Measurements from ENCODE around the gene TRAF2.
"Not testable (repeated sequence)": the region's sequence is repeated elsewhere in the genome, so short reads cannot be mapped to it uniquely, and the experiment has no call there.

The TRAF2 gene

DNA sequence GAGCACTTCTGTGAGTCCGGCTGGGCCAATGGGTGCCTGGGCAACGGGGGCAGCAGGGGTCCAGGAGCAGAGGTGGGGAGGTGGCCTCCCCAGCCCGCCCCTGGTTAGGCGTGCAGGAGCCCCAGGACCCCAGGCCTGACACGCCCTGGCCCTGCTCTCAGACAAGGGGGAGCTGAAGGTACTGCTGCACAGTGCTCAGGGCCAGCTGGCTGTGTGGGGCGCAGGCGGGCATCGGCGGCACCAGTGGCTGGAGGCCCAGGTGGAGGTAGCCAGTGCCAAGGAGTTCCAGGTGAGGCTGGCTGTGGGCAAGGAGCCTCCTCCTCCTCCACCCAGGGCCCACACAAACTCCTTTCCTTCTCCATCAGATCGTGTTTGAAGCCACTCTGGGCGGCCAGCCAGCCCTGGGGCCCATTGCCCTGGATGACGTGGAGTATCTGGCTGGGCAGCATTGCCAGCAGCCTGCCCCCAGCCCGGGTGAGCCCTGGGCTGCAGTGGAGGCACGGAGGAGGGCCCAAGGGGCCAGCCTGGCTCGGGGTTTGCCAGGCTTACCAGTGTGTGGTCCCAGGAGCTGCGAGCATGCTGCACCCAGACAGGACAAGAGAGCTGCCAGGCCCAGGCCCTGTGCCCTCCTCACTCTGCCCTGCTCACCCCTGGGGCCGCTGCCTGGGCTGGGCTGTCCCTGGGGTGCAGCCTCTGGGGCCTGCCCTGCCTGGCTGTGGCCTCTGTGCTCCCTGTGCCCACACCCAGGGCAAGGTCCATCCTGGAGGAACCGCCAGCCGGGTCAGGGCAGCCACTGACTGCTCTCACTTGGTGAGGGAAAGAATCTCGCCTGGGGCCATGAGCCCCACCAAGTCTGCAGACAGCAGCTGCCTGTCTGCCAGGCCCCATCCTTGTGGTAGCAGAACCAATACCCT, 27.2 kb upstream of the TRAF2 start:
- no peak for DNase-seq

DNA sequence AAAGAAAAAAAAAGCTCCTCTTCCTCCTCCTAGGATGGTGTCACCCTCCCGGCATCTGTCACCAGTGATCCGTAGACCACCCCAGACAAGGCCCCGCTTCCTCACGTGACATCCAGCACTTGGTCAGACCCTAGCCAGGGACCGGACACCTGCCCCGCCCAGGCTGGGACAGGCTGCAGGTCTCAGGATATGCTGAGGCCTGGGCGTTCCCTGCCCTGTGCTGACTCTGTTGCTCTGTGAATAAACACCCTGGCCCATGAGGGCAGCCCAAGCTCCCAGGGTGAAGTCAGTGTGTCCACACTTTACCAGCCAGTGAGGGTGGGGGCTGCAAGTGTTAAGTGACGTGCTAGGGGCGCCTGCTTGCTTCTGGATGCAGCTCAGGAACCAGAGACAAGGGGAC, 25.8 kb upstream of the TRAF2 start:
- no peak for DNase-seq

DNA sequence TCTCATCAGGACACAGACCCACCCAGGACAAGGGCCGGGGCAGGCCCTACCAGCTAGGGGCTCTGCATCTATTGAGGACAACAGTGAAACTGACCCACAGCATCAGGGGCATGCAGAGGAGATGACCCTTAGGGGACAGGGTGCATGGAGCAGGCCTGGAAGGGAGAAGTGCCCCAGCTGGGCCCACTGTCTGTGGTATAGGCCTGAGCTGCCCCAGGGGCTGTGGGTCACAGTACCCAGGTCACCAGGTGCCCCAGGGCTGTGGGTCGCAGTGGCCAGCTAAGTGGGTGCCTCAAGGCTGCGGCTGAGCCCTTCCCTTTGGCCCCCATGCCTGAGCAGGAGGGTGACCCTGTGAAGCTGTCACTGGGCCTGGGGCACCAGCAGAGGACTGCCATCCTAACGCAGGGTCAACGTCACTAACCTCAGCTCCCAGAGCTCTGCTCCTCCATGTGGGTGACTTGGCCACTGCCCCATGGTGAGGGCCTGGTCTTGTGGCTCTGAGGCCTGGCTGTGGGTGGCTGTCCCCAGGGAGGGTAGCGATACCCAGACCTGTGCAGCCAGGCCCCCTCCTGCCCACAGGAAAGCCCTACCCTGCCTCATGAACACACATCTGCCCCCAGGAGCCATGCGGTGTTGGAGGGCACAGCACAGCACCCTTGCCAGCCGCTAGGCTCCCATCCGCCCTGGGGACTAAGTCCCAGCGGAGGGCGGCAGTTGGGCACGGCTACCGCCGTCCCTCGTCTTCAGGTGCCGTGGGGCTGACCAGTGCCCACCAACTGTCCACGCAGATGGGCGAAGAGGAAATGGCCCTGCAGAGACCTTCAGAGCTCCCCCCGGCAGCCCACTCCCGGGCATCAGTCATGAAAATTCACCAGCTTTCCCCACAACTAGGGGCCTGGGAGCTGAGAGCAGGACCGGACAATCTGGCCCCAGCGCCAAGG, 25.1 kb upstream of the TRAF2 start:
- DNase-seq: no peak

DNA sequence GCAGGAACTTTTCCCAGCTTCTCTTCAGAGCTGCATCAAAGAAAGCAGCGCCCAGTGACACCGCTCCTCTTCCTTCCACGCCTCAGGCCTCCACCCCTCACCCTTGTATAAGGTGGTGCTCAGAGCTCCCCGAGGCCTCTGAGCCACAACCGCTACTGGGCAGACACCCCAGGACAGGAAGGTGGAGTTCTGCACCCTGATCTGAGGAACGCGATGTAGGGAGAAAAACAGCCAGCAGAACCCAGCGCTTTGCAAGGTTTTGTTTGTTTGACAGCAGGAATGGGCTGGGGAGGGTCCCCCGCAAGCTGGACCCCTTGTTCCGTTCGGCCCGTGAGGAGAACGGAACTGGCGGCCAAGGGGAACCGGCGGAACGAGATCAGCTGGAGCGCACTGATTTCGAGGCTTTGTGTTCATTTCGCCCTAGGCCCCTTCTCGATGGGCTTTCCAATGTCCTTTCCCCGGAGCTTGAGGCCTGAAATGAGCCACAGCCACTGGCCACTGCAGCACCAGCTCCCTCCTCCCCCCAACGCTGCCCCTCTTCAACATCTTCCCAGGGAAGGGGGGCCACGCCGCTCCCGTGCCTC, 24.4 kb upstream of the TRAF2 start:
- DNase-seq: no peak

DNA sequence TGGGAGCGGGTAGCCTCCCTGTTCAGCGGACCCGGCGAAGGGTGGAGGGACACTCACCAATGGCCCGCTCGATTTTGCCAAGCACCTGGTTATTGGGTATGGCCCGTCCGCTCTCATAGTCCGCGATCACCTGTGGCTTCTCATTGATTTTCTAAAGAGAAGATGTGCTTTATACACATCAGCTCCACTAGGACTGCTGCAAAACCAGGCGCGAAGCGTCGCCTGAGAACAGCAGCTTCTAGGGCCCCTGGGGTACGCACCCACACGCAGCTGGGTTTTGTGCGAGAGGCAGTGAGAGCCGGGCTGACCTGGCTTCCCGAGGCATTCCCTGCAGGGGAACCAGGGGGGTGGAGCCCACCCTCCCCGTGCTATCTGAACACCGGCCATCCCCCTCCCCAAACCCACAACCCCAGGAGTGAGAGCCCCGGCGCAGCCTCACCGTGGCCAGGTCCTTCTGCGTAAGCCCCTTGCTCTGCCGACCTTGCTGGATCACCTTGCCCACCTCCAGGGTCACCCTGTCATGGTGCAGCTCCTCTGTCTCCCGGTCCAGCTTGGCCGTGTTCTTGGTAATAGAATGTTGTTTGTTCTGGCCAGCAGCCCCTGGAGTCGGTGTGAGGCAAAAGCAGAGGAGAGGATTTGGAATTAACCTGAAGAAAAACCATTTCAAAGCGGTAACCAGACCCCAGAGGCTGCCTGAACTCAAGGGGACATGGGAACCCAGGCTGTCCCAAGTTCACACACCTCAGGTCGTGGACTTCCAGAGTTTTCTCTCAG, 23.3 kb upstream of the TRAF2 start:
- DNase-seq: no peak

DNA sequence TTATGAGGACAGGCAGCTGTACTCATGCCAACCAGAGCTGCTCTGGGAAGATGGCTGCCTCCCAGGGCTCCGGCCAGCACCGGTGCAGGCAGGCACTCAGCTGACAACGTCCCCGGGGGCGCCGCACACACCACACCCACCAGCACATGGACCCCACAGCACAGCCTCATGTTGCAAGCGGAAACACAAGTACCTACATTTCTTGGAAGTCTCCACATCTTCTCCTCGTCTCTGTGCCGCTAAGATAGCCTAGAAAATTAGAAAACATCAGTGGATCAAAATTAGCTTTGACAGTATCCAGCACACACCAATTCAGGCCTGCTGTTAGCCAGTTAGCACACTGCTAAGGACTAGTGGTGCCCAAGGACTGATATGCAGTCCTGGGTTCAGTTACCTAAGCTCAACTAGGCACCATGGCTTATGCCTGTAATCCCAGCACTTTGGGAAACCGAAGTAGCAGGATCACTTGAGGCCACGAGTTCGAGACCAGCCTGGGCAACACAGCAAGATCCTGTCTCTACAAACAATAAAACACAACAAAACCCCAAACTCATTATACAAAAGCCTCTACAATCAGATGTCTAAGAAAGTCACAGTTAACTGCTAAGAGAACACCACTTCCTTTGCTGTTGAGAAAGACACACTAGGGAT, 22.6 kb upstream of the TRAF2 start:
- no peak for DNase-seq

DNA sequence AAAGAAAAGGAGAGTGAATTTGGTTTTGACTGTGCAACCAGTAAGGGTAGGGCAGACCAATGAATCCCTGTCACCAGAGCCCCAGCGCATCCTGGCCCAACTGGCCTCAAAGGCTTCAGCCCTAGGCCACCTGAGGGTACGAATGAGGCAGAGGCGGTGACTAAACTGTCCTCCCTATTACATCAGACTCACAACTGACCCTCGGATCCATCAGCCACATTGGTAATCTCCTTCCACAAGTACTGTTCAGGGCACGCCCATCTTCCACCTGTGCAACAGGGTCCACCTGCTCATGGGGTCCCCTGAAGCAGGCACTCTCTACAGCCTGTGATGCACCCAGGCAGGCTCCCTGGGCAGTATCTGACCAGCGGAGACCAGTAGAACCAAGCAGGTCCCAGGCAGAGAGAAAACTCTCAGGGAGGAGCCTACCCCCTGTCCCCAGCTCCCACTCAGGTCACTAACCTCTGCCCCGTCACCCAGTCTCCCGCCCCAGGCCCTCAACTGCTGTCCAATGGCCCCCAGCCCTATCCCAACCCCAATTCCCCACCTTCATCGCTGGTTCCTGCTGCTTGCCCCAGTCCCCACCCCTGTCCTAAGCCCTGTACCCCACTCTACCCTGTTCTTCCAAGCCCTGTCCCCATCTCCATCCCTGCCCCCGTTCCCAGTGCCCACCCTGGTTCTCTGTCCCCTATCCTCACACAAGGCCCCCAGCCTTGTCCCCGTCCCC, 21.1 kb upstream of the TRAF2 start:
- DNase-seq: no peak

DNA sequence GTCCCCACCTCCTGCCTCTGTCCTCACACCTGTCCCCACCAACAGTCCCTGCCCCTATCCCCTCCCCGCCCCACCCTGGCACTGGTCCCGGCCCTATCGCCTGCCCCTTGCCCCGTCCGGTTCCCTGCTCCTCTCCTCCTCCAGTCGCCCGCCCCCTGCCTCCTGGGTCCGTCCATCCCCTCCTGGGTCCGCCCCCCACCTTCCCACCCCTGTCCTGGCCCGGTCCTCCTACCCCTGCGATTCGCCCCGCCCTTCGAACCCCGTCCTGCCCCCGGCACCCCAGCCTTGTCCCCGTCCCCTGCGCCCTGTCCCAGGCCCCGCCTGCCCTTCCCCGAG, 20.6 kb upstream of the TRAF2 start:
- no peak for DNase-seq

DNA sequence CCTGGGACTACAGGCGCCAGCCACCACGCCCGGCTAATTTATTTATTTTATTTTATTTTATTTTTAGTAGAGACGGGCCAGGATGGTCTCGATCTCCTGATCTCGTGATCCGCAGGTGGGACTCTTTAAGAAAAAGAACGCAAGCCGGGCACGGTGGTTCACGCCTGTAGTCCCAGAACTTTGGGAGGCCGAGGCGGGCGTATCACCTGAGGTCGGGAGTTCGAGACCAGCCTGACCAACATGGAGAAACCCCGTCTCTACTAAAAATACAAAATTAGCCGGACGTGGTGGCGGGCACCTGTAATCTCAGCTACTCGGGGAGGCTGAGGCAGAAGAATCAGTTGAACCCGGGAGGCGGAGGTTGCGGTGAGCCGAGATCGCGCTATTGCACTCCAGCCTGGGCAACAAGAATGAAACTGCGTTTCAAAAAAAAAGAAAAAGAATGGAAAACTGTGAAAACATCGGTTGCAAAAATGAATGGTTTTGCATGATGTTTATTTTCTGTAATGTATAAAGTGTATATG, 19.4 kb upstream of the TRAF2 start:
- DNase-seq: not testable (repeated sequence)

DNA sequence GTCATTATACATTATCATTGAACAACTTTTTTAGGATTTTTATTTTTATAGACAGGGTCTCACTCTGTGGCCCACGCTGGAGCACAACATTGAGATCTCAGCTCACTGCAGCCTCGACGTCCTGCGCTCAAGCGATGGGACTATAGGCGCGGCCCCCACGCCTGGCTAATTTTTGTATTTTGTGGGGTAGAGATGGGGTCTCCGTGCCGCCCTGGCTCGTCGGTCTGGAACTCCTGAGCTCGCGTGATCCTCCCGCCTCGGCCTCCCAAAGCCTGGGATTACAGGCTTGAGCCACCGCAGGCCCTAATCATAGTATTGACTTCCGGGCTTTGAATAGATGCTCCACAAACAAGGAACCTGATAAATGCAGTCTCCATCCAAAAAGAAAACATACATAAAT, 18.8 kb upstream of the TRAF2 start:
- DNase-seq: no peak

DNA sequence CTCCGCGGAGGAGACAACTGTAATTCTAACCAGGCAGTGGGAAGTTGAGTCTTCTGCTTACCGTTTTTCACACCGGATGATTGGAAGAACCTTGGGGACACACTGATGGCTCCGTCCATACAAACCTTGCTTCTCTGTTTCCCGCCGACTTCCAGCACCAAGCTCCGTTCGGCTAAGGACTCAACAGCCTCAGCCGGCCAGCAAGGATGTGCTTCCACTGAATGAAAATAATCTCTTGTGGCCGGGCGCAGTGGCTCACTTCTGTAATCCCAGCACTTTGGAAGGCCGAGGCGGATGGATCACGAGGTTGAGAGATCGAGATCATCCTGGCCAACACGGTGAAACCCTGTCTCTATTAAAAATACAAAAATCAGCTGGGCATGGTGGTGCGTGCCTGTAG, 18.4 kb upstream of the TRAF2 start:
- DNase-seq: no peak

DNA sequence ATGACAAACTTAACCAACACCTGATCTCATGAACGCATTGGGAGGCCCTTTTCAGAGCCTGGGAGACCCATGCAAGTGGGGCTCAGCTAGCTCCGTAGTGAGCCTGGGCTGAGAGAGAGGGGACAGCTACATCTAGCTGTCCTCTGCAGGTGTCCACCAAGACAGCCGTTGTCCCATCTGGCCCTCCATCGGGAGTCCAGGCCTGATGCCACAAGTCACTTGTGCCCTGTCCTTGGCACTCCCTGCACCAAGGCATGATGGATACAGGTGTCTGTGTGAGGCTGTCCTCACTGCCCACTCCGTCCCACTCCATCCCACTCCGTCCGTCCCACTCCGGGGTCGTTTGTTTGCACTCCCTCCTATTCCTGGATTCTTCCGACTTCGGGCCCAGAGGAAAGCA, 17.7 kb upstream of the TRAF2 start:
- no peak for DNase-seq

DNA sequence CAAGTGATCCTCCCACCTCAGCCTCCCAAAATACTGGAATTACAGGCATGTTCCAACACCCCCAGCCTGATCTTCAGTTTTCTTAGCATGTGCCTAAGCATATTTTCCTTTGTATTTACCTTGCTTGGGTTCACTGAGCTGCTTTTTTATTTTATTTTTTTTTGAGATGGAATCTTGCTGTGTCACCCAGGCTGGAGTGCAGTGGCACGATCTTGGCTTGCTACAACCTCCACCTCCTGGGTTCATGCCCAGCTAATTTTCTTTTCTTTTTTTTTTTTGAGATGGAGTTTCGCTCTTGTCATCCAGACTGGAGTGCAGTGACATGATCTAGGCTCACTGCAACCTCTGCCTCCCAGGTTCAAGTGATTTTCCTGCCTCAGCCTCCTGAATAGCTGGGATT, 16.7 kb upstream of the TRAF2 start:
- not testable (repeated sequence) for DNase-seq

DNA sequence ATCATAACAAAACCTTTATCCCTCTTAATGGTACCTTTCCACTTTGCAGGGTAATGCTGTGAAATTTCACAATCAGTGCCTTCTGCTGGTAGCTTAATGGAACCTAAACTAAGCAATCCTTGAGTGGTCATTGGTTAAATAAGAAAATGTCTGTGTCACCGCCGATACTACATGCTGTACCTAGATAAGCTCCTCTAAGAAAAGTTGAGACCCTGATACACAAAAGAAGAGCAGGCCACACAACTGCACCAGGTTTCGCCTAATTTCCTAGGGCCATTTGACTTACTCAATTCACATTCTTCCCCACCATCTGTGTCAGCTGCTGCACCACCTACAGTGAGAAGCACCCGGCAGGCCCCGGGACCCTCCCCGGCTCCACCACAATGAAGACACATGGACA, 11.2 kb upstream of the TRAF2 start:
- DNase-seq: no peak

DNA sequence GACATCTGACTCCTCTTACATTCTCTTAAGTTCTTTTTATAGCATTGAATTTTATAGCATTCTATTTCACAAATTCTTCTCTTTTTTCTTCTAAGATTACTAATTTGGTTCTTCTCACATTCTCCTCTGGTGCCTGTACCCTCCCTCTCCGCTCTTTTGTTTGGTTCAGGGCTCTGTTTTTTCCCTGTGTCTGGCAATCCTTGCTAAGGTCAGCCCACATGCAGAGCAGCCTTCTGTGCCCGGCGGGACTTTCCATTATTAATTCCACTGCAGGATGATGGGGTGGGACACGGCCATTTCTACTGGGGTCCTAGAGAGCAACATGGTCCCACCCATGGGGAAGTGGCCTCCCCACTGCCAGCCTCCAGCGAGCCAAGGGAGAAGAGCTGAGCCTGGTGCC, 9.8 kb upstream of the TRAF2 start:
- no peak for DNase-seq

DNA sequence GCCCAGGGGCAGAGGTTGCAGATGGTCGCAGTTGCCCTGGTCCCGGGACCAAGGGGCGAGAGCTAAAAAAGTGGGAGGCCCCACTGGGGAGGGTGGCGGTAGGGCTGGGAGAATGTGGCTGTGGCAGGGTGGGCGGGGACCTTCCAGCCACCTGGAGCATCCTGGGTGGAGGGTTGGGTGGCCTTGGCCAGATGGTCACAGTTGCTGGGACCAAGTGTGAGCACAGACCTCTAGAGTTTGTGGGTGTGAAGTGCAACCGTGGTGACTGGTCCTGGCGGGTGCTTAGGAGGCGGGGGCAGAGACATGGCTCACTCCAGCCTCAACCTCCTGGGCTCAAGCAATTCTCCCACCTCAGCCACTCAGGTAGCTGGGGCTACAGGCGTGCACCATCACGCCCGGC, 5.7 kb upstream of the TRAF2 start:
- DNase-seq: no peak

DNA sequence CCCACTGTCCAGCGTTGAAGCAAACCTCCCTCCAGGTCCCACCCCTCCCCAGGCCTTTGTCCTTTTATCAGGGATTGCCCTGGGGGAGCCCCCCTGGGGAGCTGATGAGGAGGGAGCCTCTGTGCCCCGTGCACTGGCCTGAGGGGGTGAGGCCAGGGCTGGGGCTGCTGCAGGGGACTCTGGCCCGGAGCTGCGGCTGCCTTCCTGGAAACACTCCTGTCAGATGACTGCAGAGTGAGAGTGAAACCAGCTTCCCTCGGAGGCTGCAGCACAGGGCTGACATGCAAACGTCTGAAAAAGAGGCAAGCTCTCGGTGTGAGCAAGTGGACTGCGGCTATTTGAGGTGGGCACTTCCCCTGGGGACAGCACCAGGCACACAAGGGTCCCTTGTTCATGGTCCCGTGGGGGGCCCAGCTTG, 4.6 kb upstream of the TRAF2 start:
- DNase-seq: no peak

DNA sequence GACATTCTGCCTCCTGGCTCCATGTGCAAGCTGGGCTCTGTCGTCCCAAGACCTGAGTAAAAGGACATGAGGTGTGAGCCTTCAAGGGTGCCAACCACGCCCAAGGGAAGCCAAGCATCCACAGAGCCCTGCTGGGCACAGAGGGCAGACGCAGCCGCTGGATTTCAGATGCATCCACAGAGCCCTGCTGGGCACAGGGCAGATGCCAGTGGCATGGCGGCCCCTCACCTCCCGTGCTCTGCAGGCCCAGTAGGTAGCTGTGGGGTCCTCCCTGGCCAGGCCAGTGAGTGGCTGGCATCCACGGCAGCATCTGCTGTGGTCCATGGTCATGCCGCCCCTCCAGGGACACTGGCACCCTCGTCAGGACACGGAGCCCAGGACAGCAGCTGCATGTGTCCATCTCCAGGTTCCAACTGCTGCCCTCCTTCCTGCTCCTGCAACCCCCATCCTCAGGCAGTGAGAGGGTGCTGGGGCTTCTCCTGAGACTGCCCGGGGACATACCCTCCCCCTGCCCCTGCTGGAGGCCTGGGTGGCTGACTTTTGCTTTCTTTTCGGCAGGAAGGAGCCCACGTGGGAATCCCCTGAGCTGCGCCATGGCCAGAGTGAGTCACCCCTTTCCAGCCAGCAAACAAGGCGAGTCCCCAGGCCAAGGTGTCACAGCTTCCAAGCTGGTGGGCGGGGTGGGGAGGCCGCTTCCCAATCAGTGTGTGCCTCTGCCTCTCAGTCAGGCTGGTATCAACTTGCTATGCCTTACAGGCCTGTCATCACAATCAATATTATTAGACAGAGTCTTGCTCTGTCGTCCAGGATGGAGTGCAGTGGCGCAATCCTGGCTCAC, 4.0 kb upstream of the TRAF2 start:
- DNase-seq: no peak

DNA sequence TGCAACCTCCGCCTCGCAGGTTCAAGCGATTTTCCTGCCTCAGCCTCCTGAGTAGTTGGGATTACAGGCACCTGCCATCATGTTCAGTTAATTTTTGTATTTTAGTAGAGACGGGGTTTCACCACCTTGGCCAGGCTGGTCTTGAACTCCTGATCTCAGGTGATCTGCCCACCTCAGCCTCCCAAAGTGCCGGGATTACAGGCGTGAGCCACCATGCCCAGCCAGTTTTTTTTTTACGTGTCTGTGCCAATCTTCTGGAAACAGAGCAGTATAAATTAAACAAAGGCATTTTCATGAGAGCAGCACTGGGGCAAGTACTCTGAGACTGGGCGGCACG, 3.4 kb upstream of the TRAF2 start:
- DNase-seq: not testable (repeated sequence)

DNA sequence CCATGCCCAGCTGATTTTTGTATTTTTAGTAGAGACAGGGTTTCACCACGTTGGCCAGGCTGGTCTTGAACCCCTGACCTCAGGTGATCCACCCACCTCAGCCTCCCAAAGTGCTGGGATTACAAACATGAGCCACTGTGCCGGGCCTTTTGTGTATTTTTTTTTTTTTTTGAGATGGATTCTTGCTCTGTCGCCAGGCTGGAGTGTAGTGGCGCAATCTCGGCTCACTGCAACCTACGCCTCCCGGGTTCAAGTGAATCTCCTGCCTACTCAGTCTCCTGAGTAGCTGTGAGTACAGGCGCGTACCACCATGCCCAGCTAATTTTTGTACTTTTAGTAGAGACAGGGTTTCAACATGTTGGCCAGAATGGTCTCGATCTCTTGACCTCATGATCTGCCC, 2.6 kb upstream of the TRAF2 start:
- not testable (repeated sequence) for DNase-seq
